Kasumi-1 (cell line): Measurements from ENCODE around the gene LDHD.
"Not testable (repeated sequence)": the region's sequence is repeated elsewhere in the genome, so short reads cannot be mapped to it uniquely, and the experiment has no call there.

Experiments
- DNase-seq, 2 experiments: peaks; one replicate each; lab custom pipeline; 2025; lab: John Stamatoyannopoulos, UW

The LDHD gene

DNA sequence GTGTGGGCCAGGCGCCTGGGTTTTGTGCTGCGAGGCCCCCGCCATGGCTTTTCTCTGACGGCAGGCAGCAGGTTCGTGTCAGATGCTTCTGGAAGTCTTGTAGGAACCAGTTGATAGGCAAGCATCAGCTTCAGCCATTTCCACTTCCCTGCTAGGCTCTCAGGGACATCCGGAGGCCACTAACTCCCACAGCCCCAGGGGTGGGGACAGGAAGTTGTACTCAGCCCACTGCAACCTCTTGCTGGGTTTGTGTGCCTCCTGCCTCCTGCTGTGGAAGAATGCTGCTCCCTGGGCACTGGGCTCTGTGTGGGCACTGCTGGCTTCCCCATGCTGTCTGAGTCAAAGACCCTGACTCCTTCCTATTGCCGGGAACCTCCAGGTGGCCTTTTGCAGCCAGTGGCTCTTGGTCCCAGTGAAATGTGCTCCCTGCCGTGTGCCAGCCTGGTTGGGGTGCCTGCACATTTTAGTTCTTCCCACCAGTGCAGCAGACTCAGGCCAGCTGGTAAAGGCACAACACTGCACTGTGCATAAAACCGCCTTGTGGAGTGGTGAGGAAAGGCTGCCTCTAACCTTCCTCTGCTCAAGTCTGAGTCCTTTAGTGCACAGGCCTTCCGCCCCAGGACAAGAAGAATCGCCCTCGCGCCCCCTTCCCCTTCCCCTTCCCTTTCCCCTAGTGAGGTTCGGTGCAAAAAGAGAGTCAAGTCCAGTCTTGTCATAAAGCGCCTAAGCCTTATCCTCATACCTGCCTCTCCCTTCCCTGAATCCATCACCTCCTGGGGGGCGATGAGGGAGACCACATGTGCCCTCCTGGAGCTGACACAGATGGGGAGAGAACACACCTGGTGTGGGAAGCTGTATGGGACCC is 16.6 kb downstream of the LDHD start:
- peak; percentile 79 to 83 for DNase-seq

DNA sequence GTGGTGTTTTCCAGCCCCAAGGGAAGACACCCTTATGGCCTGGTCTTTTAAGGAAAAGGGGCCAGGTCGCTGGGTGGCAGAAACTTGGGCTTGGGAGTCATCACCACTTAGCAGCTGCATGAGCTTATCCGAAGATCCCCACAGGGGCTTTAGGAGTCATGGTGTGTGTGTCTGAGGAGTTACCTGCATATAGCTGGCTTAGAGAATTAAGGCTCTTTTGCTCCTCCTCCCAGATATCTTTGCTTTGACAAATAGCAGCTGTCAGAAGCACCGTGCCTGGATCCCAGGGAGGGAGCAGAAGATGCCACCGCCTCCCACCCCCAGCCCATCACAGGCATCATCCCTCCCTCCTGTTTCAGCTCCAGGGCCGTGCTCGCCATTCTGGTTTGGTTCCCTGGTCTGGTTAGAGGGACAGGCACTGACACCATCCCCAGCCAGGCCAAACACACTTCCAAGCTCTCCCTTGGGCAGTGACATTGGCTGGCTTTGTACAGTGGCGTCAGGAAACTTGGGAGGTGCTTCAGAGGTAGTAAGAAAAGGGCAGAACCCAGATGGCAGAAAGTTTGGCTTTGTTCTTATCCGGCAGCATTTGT is 17.4 kb downstream of the LDHD start:
- no peak for DNase-seq

DNA sequence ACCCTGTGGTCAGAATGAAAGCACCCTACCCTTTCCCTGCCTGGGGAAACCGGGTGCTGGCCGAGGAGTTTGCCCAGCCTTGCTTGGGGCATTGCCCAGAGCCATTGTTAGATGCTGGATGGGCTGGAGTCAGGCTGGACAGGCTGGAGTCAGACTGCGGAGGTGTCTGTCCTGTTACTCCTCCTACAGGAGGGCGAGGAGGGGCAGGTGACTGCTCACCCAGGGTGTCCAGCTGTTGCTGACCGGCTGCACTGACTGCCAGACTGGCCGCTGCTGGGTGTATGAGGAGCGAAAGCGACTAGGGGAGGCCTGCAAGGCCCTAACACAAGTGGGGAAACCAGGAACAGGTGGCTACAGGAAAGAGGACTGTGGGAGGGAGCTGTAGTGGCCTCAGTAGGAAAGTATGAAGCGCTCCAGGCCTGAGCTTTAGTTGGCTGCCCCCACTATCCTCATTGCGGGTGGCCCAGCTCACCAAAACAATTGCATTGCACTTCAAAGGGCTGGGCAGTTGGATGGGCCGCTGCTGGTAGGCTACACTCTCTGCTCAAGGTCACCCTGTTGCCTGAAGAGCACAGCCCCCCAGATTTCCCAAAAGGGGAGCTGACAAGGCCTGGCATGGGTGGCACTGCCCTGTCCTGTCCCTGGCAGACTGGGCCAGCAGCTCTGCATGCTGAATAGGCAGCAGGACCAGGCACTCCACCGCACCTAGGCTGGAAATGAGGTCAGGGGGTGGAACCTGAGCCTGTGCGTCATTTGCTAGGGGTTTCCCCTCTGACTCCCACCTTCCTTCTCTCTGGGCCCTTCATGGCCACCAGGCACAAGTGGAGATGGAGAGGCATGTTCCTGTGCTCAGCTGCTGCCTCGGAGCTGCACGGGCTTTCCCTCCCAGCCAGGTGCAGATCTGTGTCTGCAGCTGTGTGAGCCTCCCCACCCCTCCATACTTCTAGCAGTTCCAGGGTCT is 18.4 kb downstream of the LDHD start:
- no peak for DNase-seq

DNA sequence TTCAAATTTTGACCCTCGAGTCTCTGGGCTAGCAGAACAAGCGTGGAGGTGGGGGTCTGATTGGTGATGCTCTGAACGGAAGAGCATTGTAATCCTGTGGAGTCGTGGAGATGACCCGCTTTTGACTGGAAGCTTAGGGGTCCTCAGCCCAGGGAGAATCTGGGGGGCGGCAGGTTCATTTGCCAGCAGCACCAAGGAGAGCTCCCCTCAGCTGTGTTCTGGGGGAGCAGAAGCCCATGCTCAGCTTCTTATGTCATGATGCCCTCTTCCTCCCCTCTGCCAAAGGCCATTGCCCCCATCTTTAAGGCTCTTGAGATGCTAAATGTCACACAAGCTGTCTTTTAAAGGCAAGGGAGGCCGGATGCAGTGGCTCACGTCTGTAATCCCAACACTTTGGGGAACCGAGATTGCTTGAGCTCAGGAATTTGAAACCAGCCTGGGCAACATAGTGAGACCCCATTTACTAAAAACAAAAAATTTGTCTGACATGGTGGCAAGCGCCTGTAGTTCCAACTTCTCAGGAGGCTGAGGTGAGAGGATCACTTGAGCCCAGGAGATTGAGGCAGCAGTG is 19.3 kb downstream of the LDHD start:
- no peak for DNase-seq

DNA sequence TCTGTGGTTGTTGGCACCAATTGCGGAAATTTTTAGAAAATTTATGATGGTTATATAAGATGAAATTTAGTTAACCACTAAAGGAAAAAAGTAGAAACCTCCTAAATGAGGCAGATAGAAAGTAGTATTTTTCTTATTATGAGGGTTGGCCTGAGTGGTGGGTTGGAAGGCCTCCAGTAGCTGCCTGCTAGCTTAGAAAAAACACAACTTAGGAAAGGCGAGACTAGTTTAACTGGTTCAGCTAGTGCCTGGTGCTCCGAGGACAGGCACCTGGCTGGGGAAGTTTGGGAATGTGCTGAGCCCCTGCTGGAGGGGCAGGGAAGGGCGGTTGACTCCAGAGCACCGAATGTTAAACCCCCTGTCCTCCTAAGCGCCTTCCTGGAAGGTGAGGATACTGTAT is 19.9 kb downstream of the LDHD start:
- DNase-seq = no peak

DNA sequence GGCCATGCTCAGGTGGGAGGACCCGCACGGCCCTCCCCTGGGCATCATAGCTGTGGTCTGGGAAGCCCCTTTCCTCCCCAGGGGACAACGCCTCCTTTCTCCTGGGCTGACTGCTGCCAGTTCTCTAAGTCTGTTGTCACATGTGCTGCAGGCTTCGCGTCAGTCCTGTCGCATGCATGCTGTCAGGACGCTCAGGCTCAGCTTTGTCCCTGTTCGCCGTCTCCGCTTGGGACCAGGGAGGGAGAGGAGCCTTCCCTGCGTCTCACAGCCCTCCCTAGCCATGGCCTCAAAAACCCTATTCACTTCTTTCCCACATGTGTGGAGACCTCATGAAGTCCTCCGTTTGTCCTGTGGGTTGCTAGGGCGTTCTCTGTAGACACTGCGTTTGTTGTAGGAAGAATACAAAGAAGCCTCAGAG is 21.4 kb downstream of the LDHD start:
- DNase-seq = no peak

DNA sequence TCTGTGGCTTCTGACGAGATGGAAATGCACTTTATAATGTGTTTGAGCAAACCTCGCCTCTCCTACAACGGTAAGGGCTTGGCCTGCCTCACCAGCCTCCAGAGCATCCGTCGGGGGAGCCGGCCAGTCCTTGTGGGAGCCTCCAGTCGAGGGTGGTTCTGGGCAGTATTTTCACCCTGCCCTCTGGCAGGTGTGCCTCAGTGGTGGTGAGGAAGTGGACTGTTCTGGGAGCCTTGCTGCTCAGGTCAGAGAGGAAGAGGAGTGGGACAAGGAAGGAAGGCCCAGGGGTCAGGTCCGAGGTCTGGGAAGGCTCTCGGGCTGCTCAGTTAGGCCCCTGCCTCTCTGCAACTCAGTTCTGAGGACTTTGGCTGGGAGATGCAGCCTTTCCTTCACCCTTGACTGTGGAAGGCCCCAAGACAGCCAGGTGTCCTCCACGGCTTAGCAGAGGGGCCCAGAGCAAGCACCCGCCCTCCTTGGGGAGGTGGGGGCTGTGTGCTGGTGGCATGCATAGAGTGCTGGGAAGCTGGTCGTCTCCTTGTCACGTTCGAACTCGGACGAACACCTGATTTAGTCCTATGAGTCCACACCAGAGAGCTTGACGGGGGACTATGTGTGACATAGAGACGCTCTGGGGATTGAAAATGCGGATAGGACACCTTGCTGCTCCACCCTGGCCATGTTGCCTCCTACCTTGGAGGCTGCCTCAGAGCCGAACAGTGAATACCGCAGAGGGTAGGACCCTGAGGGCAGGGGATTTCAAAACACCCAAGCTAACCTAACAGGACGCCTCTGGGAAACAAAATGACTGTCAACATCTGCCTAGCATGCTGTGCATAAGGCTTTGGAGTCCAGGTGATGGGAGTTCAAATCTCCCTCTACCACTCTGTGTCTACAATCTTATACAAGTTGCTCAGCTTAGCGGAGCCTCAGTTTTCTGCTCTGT is 22.7 kb downstream of the LDHD start:
- DNase-seq = no peak

DNA sequence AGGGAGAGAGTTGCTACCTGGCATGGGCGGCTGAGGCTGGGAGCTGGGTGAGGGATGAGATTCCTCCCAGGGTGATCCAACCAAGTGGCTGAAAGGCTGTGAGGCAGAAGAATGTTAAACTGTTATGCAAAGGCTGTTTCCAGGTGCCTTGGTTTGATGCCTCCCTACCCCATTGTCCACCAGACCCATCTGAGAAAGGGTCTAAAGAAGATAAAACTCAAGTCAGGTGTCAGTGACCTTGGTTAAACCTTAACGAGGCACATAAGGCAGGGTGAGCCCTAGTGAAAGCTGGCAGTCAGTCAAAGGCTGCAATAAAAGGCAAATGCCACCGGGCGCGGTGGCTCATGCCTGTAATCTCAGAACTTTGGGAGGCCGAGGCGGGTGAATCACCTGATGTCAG is 23.8 kb downstream of the LDHD start:
- no peak for DNase-seq

DNA sequence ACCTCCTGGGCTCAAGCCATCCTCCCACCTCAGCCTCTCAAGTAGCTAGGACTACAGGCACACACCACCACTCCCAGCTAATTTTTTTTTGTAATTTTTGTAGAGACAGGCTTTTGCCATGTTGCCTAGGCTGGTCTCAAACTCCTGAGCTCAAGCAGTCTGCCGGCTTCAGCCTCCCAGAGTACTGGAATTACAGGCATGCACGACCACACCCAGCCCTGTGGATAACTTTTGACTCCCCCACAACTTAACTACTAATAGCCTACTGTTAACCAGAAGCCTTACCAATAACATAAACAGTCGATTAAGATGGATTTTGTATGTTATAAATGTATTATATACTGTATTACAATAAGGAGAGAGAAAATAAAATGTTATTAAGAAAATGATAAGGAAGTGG is 25.0 kb downstream of the LDHD start:
- not testable (repeated sequence) for DNase-seq

DNA sequence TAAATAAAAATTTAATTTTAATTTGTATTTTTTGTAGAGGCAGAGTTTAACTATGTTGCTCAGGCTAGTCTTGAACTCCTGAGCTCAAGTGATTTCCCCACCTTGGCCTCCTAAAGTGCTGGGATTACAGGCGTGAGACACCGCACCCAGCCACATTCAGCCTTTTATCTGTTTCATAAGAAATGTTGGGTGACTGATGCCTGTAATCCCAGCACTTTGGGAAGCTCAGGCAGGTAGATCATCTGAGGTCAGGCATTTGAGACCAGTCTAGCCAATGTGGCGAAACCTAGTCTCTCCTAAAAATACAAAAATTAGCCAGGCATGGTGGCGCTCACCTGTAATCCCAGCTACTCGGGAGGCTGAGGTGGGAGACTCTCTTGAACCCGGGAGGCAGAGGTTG is 25.7 kb downstream of the LDHD start:
- not testable (repeated sequence) for DNase-seq

DNA sequence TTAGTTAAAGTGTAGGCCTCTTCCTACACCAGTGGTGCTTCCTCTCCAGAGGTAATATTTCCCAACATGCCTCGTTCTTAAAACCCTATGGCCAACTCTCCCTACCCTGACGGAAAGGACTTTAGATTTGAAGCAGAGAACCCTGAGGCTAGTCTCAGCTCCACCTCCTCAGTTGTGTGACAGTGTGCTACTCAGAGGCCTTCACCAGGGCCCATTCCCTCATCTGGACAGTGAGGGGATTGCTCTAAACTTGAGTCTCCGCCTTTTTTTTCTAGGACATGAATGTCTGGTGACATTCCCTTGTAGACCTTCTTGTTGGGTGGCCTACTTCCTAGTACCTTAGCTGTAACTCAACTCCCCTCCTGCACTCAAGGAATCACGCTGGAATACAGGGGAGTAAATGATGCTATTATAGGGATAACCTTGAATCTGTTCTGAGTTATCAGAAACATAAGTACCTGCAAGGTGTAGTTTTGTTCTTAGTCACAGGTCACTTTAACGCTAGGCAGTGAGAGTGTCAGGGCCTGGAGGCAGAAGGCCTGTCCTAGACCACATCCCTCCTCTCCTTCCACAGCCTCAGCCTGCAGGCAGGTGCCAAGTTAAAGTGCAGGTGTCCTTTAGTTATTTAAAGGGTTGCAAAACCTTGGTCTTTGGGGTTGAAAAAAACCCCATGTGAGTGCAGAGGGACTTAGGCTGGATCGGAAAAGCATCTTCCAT is 26.9 kb downstream of the LDHD start:
- DNase-seq = no peak

DNA sequence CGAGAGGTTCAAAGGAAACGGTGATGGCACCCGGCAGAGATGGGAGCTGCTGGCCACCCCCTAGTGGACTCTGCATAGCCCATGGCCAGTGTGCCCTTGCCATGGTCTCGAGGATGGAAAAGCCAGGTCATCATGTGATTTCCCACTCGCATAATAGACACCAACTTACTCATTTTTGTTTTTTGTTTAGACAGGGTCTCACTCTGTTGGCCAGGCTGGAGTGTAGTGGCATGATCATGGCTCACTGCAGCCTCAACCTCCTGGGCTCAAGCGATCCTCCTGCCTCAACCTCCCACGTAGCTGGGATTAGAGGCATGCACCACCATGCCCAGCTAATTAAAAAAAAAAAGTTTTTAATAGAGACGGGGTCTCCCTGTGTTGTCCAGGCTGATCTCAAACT is 27.6 kb downstream of the LDHD start:
- DNase-seq = no peak

DNA sequence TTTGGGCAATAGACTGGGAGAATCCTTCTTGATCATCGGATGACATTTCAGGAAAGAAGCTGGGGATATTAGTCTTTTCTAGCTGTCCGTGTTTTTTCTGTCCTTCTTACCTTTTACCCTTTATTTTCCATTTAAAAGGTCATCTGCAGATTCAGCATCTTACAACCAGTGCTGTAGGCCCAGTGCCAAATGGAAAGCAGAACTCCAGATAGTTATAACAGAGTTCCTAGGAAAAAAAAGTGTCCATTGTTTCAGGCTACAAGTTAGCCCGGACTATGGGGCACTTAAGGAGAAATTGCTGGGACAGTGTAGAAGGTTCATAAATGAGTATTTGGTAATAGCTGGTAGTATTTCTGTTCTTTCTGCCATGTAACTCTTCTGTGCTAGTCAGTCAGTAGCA is 28.4 kb downstream of the LDHD start:
- DNase-seq = no peak

DNA sequence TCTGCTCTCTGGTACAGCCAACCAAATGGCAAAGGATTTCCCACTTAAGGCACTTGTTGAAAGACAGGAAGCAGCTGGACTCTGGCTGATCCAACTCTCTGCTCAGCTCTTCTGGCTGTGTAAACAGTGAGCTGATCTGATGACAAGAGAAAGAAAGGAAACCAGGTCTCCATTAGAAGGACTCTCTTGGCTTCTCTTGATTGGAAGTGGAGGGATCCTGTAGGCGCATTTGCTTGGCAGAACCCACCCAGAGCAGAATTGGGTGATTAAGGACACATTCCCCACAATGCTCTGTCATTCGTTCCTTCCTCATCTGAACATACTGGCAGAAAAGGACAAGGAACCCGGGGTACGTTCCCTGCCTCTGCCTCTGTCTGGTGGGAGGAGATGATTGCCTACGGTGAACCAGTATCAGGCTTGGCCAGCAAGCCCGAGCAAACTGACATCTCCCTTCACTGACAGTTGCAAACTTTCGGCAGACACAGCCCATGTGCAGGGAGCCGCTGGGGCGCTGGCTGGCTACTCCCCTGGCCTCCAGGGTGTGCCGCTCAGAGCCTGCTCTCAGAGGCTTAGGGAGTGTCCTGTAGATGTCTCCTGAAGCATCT is 29.1 kb downstream of the LDHD start:
- peak; percentile 75 to 79 for DNase-seq

DNA sequence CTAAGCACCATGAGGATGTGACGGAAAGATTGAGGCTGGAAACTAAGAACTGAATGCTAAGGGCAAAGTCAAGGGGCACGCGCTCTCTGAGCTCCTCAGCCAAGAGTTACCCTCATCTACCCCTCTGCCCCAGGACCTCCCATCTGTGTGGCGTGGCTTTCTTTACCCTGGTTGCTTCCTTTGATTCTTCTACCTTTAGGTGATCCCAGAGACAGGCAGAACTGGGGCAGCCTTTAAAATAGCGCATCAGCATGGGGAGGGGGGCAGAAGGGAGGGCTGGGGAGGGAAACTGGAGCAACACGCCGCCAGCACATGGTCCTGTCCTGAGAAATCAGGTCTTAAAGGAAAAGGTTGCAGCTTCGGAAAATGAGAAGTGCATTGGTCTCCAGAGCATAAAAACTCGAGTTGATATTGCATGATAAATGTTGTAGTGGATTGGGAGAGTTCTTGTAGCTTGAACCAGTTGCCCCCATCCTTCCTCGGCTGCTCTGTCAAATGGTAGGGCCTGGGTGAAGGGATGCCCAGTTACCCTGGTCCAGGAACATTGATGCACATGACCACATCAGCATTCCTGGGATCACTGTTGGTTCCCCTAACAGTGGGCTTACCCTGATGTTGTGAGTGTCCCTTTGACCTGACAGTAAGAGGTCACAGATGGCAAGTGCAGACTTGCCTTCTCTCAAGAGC is 29.7 kb downstream of the LDHD start:
- no peak for DNase-seq

DNA sequence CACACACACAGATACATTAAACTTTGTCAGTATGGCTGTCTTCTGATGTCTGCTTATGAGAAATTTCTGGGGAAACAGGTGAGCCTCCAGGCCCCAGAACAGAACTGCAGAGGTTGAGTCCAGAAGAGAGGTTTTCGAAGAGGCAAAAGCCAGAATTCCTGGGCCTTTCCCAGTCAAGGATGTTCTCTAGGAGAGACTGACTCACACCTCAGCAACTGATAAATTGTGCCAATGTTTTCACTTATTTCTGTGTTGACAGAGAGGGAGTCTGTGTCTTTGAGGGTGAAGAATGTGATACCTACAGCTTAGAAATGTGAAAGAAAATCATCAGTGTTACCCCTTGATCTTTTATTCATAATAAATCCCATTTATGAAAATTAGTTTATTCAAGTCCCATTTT is 30.3 kb downstream of the LDHD start:
- no peak for DNase-seq

DNA sequence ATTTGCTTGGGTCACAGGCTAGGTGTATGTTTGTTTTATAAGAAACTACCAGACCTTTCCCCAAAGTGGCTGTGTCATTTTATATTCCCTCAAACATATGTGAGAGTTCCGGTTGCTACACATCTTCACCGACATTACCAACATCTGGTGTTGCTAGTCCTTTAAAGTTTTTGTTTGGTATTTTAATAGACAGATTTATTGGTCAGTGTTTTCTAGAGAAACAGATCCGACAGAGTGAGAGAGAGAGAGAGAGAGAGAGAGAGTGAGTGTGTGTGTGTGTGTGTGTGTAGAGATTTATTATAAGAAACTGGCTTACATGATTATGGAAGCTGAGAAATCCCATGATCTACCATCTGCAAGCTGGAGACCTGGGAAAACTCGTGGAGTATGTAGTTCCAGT is 31.0 kb downstream of the LDHD start:
- DNase-seq = no peak

DNA sequence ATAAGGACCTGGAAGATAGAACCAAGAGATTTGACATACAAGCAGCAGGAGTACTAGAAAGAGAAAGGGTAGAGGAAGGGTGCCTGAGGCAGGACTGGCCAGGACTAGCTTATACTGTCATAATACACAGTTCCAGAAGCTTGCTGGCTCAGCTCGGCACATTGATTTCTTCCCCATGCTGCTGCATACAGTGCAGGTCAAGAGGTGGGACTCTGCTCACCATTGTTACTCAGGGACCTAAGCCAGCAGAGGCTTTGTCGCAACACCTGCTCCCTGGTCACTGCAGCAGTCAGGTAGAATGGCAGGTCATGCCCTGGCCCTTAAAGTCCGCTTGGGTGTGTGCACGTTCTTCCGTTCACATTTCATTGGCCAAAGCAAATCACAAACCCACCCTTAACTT is 32.8 kb downstream of the LDHD start:
- no peak for DNase-seq

DNA sequence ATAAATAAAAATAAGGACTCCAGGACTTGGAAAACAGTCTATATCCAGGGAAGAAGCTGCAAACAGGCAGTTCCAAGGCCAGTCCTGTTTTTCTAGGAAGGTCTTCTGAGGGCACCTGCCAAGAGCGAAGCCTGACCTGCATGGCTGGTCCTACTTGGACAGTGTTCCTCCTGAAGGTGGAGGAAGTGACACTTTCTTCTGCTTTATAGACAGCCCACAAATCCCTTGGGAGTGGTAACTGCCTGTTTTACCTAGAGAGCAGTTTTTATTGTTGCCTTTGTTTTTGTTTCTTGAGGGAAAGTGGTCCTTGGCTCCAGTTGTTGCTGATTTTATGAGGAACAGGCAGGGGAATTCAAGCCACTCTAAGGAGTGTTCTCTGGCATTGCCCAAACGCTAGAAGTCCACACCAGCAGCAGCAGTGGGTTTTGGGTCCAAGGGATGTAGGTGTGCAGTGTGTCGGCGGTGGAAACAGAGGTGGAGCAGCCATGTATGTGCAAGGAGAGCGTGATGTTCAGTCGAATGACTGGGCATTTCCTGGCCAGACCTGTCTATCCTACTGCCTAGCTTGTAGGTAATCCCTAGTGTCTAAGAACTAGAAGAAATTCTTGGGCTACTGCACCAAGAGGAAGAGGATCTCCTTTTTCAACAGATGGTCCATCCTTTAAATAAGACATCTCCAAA is 35.3 kb downstream of the LDHD start:
- no peak for DNase-seq
